Measurements from ENCODE around the gene LRRC3B.

Gene LRRC3B

GRCh38 chr3:26713091-26713490 is 90.5 kb downstream of the LRRC3B start:
- TF ChIP-seq ARNTL (CRISPR knock-in tag; IDR thresholded peaks at IDR 0.05; ENCODE audit: borderline replicate concordance, low read depth) (no peak), CSDC2 (CRISPR knock-in tag; IDR thresholded peaks at IDR 0.05) (no peak), TSHZ2 (CRISPR knock-in tag; IDR thresholded peaks at IDR 0.05) (no peak), PPARA (CRISPR knock-in tag; IDR thresholded peaks at IDR 0.05; ENCODE audit: borderline replicate concordance) (no peak), ZFP30 (CRISPR knock-in tag; IDR thresholded peaks at IDR 0.05) (no peak), CREB5 (CRISPR knock-in tag; IDR thresholded peaks at IDR 0.05; ENCODE audit: low read depth) (no peak), GLIS3 (CRISPR knock-in tag; IDR thresholded peaks at IDR 0.05) (no peak), TOX (CRISPR knock-in tag; IDR thresholded peaks at IDR 0.05; ENCODE audit: borderline replicate concordance) (no peak), ZFP3 (CRISPR knock-in tag; IDR thresholded peaks at IDR 0.05) (no peak), ESRRG (CRISPR knock-in tag; IDR thresholded peaks at IDR 0.05) (no peak), ZNF70 (CRISPR knock-in tag; IDR thresholded peaks at IDR 0.05) (no peak)

GRCh38 chr3:26714485-26714884 is 91.9 kb downstream of the LRRC3B start:
- TF ChIP-seq TSHZ2 (CRISPR knock-in tag; IDR thresholded peaks at IDR 0.05) (no peak), OSR1 (CRISPR knock-in tag; IDR thresholded peaks at IDR 0.05) (no peak), POU6F1 (CRISPR knock-in tag; IDR thresholded peaks at IDR 0.05; ENCODE audit: borderline replicate concordance, low read depth) (no peak), TOX (CRISPR knock-in tag; IDR thresholded peaks at IDR 0.05; ENCODE audit: borderline replicate concordance) (no peak), ZNF565 (CRISPR knock-in tag; conservative IDR thresholded peaks at IDR 0.05; ENCODE audit: low read depth) (no peak), CREB5 (CRISPR knock-in tag; IDR thresholded peaks at IDR 0.05; ENCODE audit: low read depth) (no peak), GLIS3 (CRISPR knock-in tag; IDR thresholded peaks at IDR 0.05) (no peak), RARB (CRISPR knock-in tag; IDR thresholded peaks at IDR 0.05) (no peak), ZNF8 (CRISPR knock-in tag; IDR thresholded peaks at IDR 0.05) (no peak), ARNTL (CRISPR knock-in tag; IDR thresholded peaks at IDR 0.05; ENCODE audit: borderline replicate concordance, low read depth) (no peak), ESRRG (CRISPR knock-in tag; IDR thresholded peaks at IDR 0.05) (no peak)

More at GRCh38 chr3:26713091-26713490, 90.5 kb downstream of the LRRC3B start:
- no peak for ATAC-seq

GRCh38 chr3:26715431-26715830 is 92.9 kb downstream of the LRRC3B start:
- no peak for ATAC-seq
- no peak for TF ChIP-seq CREB5 (CRISPR knock-in tag; IDR thresholded peaks at IDR 0.05; ENCODE audit: low read depth)
- TF ChIP-seq ARNTL (CRISPR knock-in tag; IDR thresholded peaks at IDR 0.05; ENCODE audit: borderline replicate concordance, low read depth): no peak
- no peak for TF ChIP-seq ZNF70 (CRISPR knock-in tag; IDR thresholded peaks at IDR 0.05)
- no peak for TF ChIP-seq ZNF565 (CRISPR knock-in tag; conservative IDR thresholded peaks at IDR 0.05; ENCODE audit: low read depth)

More at GRCh38 chr3:26714485-26714884, 91.9 kb downstream of the LRRC3B start:
- ATAC-seq: no peak

Data from SK-N-SH treated with all-trans-retinoic acid at 6 μM for 48 hours (cell line).